T-helper 9 cell (primary cell): Measurements from ENCODE around the gene TREX2.

ENCODE experiments used
- DNase-seq: peaks from one replicate; pipeline ENCODE4 v3.0.0-alpha.2; 2020

TREX2 gene

DNA sequence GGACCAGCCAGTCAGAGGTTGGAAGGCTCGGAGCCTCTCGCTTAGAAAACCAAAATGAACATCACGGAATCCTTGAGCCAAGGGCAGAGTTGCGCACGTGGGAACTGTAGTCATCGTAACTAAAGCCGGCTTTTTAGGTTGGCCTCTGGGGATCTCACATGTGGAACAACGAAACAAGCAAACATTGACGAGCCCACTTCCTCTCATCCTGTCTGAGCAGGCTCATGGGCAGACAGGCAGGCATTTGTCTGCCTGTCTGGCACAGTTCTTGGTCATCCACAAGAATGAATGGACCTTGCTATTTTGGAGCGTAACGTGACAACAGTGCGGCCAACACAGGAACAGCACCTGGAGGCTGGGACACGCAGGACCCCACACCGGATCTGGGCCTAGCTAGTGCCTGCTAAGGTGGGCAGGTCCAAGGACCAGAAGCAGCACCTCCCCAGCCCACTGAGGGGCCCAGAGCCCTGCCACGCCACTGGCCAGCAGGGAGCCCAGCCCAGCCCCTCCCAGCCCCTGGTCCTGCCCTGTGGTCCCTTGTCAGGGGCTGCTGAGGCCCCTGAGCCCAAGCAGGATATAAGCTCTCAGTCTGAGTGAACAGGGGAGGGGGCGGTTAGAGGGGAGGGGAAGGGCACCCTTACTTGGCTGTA lies 9.2 kb upstream of the TREX2 start:
- DNase-seq, result no peak

DNA sequence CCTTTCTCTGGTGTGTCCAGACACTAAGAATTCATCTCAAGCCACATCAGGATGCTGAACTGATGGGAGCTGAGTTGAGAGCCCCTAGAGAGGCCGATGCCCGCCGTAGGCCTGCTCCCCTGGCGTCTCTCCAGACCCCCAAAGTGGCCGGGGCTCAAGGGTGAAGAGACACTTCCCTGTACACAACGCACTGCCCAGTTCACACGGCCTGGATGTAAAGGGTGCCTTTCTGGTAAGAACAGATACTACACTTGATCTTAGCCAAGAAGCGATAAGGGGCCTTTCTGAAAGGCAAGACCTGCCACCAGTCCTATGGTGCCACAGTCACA lies 5.1 kb upstream of the TREX2 start:
- no peak for DNase-seq

DNA sequence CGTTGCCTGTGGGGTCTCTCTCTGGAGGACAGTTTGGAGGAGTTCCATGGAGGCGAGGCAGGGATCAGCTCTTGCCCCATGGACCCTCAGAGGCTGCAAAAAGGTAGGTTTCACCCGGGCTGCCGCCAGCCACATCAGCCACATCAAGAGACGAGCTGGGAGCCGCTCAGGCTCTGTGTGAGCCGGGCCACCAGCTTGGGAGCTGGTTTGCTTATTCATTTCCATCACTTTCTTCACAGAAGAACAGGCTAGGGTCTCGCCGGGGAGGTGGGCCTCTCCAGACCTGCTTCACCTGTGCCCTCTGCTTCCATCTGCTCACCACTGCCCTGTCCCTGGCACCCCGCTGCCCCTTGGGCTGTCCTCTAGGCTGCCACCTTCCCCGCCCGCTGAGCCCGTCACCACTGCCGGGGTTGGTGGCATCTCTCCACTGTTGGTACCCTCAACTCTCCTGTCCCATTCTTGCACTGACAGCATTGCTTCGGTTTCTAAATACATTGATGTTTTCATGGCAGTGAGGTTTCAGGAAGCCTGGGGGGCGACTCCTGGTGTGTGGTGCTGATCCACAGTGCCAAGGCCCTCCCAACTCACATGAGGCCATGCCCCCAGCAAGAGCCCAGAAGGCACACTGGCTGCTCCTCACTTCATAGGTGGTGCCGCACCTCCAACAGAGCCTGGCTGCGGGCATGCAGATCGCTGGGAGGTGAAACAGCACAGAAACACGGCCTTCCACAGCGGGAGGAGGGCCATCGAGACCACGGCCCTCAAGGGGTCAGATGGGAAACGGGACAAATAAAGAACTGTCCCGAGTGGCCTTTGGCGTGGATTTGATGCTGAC lies 4.5 kb upstream of the TREX2 start:
- DNase-seq, result no peak

DNA sequence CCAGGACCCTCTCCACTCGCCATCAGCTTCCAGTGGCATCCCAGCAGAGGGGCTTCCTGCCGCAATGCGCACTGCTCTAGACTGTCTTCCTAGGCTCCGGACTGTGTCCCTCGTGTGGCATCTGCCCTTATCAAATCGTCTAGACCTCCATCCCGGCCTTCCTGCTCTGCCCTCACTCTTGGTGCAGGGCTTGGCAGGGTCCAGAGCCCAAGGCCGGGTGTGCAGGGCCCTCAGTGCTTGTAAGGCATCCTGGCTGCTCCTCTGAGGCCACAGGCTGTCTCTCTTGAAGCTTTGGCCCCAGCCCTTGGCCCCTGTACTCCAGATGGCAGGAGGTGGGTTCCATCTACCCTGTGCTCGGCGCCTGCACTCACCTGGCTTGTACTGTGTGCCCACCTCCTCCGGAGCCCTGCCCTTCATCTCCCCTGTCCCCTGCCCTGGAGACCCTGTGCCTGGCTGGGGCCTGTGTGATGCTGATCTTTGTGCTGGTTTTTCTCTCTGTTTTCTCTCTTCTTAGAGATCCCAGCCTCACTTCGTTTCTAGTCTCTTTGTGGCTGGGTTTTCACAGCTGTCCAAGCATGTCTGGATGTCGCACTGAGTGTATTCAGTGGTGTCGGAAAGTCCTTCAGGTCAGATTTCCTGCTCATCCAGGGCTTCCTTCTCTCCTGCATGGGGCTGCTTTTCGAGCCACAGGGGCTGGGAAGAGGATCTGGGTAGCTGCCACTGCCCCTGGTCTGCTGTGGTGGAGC lies 3.7 kb upstream of the TREX2 start:
- no peak for DNase-seq

DNA sequence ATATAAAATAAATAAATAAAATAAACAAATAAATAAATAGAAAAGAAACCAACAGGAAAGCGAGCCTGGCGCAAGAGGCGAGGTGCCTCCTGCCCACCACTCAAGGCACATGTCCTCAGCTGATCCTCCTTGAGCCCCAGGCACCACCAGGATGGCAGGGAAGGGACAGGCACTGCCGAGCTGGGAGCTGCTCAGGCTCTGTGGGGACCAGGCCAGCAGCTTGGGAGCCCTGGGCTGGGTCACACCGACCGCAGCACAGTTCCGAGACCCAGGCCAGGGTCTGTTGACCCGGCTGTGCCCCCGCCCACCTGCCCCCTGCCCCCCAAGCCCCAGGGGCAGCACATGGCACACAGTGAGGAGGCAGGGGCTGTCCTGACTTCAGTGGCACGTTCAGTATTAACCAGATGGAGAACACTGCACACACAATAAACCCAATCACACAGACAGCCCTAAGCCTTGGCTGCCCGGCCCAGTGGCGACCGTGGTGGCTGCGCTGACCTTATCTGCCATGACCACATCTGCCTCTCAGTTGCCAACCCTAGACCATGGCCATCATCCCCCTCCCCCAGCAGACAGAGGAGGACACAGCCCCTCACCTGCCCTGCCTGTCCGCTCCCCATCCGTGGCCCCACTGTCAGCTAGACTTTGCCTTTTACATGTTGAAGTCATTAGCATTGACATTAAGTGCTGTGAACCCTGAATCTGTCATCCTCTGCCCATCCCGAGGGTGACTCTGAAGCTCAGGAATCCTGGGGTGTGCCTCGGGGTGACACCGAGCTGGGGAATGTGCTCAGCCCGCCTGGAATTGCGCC lies 2.9 kb upstream of the TREX2 start:
- no peak for DNase-seq

DNA sequence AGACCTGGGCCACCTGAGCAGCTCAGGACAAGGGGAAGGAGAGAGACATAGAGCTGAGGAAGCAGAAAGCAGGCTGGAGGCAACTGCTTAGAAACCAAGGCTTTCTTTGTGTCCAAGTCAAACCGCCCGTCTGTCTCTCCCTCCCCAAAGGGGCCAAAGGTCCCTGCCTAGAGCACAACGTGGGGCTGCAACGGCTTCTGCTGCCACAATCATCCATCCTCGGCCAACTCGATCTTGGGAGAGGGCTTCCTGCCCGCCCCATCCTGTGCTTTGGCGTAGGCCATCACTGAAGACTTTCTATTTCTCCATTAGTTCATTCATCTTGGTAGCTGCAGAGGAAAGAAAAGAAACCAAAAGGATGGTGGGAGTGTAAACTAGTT lies 1.7 kb upstream of the TREX2 start:
- no peak for DNase-seq

DNA sequence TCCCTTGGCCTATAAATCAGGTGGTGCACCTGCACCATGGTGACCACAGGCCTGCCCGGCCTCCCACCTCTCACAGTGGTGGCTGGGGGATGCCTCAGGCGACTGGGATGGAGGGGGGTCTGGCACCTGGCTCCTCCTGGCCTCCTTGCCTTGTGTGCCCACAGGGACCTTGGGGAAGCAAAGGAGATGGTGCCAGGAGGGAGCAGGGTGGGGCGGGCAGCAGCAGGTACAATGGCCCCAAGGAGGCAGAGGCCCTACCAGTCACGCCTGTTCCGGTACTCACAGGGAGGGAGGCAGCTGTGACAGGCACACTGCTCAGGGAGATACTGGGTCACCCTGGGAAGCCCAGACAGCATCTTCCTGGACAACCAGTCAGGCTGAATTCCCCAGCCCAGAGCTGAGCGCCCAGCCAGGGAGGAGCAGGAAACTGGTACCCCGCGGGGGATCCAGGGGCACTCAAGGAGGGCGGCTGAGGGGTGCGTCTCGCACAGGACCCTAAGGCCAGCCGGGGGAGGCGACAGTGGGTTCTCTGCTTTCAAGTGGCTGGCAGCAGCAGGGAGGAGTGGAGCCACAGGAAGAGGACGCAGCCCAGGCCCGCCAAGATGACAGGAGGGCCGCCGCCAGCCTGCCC lies 1.2 kb upstream of the TREX2 start:
- no peak for DNase-seq

DNA sequence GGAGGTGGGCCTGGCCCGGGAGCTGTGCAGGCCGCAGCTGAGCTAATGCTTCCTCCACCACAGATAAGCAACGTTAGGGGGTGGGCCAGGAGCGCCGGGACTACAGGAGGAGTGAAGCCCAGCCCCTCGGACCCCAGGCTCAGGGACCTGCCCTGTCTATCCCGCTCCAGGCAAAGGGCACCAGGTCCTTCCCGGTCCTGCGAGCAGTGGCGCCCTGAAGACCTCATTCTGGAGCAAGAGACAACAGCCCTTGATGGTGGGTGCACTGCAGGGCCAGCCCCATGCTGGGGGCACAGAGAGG lies 730 bp upstream of the TREX2 start:
- no peak for DNase-seq

DNA sequence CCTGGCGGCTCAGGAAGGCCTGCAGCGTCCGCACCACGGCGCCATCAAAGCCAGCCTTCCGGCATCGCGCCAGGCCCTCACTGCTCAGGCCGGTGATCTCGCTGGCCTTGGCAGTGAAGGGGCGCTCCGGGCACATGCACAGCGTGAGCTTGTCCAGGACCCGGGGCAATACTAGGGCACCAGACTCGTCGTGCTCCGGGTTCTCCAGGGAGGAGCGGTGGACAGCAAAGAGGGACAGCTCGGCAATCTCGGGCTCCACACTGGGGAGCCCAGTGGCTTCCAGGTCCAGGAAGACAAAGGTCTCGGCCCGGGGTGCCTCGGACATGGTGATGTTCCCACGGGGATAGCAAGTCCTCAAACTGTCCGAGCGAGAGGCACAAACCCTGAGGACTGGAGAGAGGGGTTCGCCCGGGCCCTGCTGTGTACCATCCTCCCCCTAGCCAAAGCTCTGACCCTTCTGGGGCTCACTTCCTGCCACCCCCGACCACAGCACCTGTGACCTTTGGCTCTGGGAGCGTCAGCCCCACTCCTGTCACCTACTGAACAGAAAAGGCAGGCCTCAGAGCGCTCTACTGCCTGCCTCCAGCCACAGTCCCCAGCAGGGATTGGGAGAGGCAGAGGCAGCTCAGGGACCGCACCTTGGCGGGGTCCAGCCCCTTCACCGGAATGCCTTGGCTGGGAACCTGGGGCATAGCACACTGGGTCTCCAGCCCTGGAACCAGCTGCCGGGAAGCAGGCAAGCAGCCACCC lies 575 bp downstream of the TREX2 start:
- no peak for DNase-seq

DNA sequence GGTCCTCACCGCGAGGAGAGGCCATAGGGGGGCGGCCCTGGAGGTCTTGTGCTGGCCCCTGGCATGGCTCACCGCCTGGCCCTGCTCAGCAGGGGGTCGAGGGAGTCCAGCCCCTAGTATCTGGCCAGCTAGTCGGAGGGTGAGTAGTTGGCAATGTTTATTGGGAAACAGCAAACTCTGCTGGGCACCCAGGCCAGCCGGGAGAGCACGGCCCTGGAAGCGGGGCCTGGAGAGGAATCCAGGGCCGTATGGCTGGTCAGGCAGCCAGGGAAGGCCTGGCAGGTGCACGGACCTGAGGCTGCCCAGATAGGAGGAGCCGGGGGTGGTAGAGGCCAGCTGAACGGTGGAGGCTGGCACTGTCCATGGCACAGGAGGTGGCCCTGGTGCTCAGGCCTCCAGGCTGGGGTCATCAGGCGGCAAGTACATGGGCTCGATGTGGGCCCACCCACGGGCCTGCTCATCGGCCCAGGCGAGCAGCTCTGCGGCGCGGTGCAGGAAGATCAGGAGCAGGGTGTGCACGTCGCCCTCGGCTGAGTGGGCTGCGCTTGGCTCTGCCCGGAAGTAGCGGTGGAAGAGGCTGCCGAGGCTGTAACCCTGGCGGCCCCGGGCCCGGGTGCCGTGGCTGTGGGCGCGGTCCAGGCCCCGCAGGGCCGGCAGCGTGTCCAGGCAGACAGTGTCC lies 1.4 kb downstream of the TREX2 start:
- DNase-seq, result no peak

DNA sequence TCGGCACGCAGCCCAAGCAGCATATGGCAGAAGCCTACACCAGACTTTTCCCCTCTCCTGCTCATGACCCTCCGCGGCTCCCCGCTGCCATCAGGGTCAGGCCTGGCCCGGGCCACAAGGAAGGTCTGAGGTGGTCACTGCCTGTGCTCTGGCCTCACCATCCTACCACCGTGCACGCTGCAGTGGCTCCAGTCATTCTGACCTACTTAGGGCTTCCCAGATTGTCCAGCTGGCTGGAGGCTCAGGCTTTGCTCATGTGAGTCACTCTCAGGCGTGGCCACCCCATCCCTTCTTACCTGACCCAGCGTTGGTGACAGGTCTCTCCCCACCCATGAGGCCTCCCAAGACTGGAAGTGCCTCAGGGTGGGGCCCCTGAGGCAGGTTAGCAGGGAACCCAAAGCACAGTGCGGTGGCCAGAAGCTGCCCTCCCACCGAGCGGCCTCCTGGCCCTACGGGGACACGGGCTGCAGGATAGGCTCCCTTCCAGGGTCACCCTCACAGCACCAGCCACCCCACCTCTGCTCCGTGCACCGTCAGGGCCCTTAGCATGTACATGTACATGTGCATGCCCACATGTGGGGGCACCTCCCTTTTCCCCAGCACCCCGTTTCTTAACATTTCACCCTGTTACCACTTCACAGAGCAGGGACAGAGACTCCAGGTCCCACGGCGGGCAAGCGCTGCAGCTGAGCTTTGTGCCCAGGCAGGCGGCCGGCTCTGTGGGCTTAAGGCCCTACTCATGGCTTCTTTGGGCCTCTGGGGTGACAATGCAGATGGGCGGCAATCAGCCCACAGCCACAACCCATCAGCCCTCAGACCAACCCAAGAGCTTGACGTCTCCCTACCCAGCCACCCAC lies 2.2 kb downstream of the TREX2 start:
- DNase-seq, result no peak

DNA sequence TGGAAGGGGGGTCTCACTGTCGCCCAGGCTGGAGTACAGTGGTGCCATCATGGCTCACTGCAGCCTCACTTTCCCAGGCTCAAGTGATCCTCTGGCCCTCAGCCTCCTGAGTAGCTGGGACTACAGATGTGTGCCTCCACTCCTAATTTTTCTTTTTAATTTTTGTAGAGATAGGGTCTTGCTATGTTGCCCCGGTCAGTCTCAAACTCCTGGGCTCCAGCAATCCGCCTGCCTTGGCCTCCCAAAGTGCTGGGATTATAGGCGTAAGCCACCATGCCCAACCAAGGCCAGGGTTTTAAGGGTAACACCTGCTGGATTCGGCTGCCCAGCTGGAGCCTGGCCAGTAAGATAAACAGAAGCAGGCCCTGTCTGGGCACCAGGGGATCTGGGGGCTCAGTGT lies 3.4 kb downstream of the TREX2 start:
- DNase-seq, result no peak

DNA sequence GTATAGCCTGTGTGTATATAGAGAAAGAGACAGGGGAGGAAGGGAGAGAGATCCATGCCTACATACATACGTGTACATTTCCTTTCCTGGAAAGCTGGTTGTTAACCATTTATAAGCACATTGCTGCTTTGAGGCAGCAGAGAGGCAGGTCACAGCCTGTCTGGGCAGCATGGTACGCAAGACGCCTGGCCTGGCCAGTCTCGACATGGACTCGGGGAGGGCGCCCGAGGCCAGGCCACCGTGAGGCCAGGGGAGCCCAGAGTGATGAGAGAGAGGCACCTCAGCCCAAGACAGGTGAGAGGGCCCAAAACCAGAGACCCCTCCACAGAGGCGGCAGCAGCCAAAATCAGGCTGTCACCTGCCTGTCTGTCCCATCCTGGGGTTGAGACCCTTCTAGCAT lies 3.9 kb downstream of the TREX2 start:
- DNase-seq, result no peak

DNA sequence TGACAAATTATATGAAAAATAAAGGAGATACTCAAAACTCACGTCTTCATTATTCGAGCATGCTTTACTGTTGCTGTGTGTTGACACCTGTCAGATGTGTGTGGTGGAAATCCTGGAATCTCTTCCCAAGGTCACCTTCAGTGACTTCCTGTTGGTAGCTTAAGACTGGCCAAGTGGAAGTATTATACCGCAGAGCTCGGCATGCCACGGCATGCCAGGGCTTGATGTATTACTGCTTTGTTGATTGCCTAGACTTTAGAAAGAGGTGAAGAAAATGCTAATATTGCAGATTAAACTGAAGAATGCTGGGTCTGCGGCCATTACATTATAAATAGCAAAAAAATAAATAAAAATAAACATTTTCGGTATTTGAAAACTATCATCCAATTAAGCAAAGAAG lies 4.6 kb downstream of the TREX2 start:
- no peak for DNase-seq

DNA sequence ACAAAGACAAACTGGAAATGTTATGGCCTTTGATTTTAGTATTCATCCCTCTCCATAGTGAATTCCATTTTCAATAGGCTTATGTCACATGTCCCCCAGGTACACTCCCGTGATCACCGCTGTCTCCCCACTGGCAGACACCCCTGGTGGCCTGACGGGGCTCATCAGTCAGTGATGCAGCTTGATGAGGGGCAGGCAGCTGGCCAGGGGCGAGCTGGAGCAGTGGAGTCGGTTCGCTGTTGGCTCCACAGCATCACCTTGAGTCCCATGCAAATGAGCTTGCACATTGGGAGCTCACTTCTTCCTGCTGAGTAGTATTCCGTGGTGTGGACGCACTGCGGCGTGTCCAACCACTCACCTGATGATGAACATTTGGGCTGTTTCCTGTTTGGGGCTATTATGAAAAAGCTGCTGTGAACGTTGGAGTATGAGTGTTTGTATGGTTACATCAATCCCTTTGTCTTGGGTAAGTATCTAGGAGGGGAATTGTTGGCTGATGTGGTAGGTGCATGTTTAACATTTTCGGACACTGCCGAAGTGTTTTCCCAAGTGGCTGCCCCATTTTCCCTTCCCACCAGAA lies 5.2 kb downstream of the TREX2 start:
- no peak for DNase-seq

DNA sequence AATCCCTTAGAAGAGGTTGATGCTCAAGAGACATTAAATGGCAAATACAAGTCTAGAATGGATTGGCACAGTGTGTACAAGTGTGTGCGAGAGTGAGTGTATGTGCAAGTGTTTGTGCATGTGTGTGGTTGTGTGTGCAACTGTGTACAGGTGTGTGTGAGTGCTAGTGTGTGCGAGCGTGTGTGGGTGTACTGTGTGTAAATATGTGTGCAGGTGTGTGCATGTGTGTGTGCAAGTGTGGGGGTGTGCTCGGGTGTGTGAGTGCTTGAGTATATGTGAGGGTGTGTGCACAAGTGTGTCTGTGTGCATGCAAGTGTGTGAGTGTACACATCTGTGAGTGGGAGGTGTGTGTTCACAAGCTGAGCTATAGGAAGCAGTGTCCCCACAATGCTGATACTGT lies 5.9 kb downstream of the TREX2 start:
- no peak for DNase-seq

DNA sequence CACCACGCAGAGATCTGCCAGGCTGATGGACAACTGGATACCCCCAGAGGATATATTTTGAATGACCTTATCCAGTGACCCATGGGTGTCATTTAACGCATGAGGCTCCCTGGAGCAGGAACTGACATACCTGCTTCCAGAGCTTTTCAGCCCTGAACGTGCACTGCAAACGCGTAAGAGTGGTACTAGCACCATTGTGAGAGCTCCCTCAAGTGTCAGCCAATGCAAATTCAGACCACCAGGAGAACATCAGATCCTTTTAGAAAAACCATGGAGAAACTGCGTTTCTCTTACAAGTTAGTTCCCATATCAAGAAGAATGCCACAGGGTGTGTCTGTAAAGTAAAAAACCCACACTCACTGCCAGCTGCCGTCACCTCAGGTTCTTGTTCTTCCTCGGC lies 7.3 kb downstream of the TREX2 start:
- DNase-seq, result no peak

DNA sequence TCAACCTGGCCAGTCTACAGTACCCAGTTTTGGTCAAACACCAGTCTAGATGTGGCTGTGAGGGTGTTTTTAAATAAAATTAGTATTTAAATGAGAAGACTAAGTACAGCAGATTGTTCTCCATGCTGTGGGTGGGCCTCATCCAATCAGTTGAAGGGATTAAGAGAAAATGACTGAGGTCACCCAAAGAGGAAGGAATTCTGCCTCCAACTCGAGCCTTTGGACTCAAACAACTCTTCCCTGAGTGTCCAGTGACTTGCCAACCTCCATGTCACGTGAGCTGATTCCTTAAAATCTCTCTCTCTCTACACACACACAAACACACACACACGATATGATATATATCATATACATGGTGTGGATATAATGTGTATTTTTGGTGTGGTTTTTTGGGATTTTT lies 10.0 kb downstream of the TREX2 start:
- DNase-seq, result no peak

DNA sequence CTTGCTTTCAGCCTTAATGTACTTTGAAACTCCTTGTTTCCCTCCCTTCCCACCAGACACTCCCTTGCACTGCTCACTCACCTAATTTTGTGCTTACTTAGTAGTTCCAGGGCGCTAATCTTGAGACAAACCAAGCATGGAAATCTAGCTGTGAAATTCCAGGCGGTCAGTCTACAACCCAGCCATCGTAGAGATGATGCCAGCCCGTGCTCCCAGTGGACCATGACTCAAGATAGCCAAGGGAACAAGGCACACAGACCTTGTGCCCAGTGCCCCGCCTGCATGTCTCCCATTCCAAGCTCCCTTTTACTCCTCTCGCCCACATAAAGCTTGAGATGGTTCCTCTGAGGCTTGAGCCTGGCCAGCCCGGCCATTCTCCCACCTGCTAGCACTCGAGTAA lies 11.1 kb downstream of the TREX2 start:
- DNase-seq, result no peak

DNA sequence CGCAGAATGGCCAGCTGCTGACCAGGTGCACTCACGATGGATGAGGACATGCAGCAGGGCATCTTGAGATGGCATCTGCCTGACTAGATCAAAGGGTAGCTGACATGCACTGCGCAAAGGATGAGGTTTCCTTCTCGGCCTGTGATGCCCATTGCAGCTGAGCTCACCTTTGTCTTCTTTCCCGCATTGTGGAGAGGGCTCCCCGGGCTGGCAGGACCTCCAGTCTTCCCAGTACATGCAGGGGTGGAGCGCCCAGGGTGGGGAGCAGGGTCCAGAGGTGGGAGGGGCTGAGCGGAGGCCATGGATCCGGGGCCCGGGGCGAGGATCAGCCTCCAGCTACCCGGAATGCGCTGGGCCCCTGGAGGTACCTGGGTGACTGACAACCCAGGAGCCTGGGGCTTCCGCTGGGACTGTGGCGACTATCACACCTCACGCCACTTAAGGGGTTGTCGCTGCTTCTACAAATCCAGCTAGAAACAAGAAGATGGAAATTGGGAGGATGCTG lies 12.0 kb downstream of the TREX2 start:
- DNase-seq, result no peak
